PC-9 (cell line): ENCODE data around the gene GPRIN2.

Experiments used
- EZH2 ChIP-seq: fragments of 200-600 bp; sonication (generic); IDR thresholded peaks from 2 replicates; pipeline ENCODE4 v1.8.0; 2017; ENCODE audit warnings: antibody characterized with exemption, low read depth
- TF ChIP-seq, protein P1 (sequence below): fragments of 200-600 bp; sonication (generic); conservative IDR thresholded peaks from 2 replicates; pipeline ENCODE4 v1.6.1; 2017; ENCODE audit warnings: mixed run types, antibody characterized with exemption, mild to moderate bottlenecking, moderate library complexity

DNA sequence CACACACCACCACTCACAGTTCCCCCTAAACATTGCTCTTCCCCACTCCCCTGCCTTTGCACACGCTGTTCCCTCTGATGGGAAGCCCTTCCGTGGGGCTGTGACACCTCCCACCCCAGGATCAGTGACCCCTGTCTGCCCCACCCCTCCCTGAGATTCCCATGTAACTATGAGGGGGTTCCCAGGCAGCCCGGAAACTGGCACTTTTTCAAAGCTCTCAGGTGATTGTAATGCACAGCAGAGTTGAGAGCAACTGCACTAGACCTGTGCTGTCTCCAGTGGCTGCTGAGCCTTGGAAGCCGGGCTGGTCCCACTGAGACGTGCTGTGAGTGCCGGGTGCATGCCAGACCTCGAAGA, 29.8 kb downstream of the GPRIN2 start:
- TF ChIP-seq, protein P1, sequence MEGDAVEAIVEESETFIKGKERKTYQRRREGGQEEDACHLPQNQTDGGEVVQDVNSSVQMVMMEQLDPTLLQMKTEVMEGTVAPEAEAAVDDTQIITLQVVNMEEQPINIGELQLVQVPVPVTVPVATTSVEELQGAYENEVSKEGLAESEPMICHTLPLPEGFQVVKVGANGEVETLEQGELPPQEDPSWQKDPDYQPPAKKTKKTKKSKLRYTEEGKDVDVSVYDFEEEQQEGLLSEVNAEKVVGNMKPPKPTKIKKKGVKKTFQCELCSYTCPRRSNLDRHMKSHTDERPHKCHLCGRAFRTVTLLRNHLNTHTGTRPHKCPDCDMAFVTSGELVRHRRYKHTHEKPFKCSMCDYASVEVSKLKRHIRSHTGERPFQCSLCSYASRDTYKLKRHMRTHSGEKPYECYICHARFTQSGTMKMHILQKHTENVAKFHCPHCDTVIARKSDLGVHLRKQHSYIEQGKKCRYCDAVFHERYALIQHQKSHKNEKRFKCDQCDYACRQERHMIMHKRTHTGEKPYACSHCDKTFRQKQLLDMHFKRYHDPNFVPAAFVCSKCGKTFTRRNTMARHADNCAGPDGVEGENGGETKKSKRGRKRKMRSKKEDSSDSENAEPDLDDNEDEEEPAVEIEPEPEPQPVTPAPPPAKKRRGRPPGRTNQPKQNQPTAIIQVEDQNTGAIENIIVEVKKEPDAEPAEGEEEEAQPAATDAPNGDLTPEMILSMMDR = no peak
- no peak for TF ChIP-seq EZH2
